Stromal cell of bone marrow (primary cell): Measurements from ENCODE around the gene COA7.

Source experiments
- DNase-seq: peaks from one replicate; pipeline ENCODE4 v3.0.0-alpha.2; 2012; ENCODE audit warnings: low read depth

Gene COA7

DNA sequence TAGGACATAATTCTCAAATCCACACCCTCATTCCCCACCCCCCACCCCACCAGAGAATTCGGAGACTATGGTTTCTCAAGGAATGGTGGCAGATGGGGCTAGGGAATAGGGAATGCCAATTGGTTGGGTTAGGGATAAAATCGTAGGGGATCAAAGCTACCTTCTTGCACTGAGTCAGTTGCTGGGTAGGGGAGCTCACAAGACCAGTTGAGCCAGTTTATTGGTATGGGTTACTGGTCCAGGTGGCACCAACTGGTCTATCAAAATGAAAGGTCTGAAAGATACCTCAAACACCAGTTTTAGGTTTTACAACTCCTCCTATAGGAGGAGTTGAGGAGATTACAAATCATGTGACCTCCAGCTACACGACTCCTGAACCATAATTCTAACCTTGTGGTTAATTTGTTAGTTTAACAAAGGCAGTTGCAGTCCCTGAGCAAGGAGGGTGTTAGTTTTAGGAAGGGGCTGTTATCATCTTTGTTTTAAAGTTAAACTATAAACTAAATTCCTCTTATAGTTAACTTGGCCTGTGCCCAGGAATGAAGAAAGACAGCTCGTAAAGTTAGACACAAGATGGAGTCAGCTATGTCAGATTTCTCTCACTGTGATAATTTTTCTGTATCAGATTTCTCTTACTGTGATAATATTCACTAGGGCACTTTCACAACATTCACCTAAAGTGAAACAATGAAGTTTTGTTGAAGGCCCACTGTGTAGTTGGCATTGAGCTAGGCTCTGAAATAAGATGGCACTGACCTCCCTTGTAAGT lies 62.6 kb downstream of the COA7 start:
- no peak for DNase-seq
